RWPE1 (cell line): Measurements from ENCODE around the gene KIAA1217.

Experiments
- CTCF ChIA-PET: fragments of 350-600 bp; sonication (Branson Sonifier 250); formaldehyde crosslinking; extraction: SDS; loops from one replicate; lab custom pipeline; 2021; lab: Yijun Ruan, JAX
- POLR2A ChIA-PET: fragments of 400-600 bp; formaldehyde crosslinking; extraction: SDS; loops from one replicate; lab custom pipeline; 2020; ENCODE audit warnings: antibody characterized with exemption; ENCODE audit not compliant: low non-redundant PET; lab: Yijun Ruan, JAX
- DNase-seq: peaks from one replicate; pipeline ENCODE4 v3.0.0; 2012; ENCODE audit warnings: low spot score
- H3K27ac ChIP-seq: fragments of 450-650 bp; 2 replicates; pipeline ENCODE4 v1.5.1; 2017
- CTCF ChIP-seq: fragments of 450-650 bp; conservative IDR thresholded peaks from 2 replicates; pipeline ENCODE4 v1.5.1; 2017; ENCODE audit warnings: low read depth, mild to moderate bottlenecking

KIAA1217 gene

GRCh38 chr10:24407928-24408327 is 199.0 kb downstream of the KIAA1217 start:
- no peak overlapping the region for H3K27ac ChIP-seq
- POLR2A ChIA-PET: no interaction called here
- no peak for TF ChIP-seq CTCF
- no peak for DNase-seq
- CTCF ChIA-PET: interaction anchor here (0.6 kb wide), 1 partner anchor 128 kb away, joined by 3 read pairs; no protein-coding TSS in a partner anchor

GRCh38 chr10:24408365-24408764 is 199.4 kb downstream of the KIAA1217 start:
- DNase-seq: no peak
- no peak overlapping the region for H3K27ac ChIP-seq
- TF ChIP-seq CTCF: no peak
- ChIA-PET POLR2A (no interaction called here), CTCF (interaction anchor here (0.6 kb wide), 1 partner anchor 128 kb away, joined by 3 read pairs; no protein-coding TSS in a partner anchor)

GRCh38 chr10:24414597-24414996 is 205.7 kb downstream of the KIAA1217 start:
- DNase-seq: no peak
- H3K27ac ChIP-seq: no peak overlapping the region
- POLR2A ChIA-PET: no interaction called here
- TF ChIP-seq CTCF: no peak
- CTCF ChIA-PET: interaction anchor here (0.6 kb wide), 1 partner anchor 977 kb away, joined by 4 read pairs; no protein-coding TSS in a partner anchor

GRCh38 chr10:24415455-24416125 is 206.7 kb downstream of the KIAA1217 start:
- ChIA-PET CTCF (interaction anchor here (0.5 to 0.6 kb wide), 5 partner anchors 8 to 665 kb away, joined by 3 to 5 read pairs (median 3); no protein-coding TSS in a partner anchor), POLR2A (no interaction called here)
- DNase-seq: peak; percentile 37
- TF ChIP-seq CTCF: no peak
- peak overlapping the region; percentile 68 for H3K27ac ChIP-seq

DNA sequence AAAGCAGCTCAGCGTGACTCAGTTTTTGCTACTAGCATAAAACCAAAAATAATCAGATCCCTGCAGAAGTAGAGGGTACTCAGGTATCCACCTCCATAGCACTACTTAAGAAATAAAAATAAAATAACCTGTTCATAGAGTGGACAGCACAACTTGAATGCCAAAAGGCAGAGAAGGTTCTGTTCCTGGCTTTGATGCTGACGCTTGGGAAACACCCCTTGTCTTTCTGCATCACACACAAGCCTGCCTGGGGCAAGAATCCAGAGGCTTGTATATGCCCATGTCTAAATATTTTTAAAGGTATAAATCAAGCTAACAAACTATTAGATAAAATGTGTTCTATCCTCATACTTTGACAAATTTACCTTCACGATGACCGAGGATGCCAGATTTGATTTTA is 207.3 kb downstream of the KIAA1217 start:
- ChIA-PET CTCF (interaction anchor here (0.5 to 0.6 kb wide), 2 partner anchors 10 to 665 kb away, joined by 3 read pairs; no protein-coding TSS in a partner anchor), POLR2A (no interaction called here)
- no peak for DNase-seq
- H3K27ac ChIP-seq: no peak overlapping the region
- TF ChIP-seq CTCF: no peak

DNA sequence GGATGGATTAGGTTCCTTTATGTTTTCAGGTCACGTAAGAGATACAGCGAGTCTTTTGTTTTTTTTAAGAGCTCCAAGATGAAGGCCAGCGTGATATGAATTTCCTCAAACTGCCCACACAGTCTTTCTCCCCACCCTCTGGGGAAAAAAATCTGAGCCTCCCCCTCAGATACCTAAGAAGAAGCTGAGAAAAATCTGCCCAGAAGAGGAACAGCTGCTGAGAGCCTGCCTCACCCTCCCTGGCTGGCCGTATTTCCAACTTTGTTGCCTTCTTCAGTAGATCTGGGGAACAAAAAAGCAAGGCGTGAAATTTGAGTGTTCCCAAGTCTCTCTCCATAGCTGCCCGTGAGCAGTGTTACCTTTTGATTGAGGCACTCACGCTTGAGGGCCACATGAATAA is 208.1 kb downstream of the KIAA1217 start:
- TF ChIP-seq CTCF: no peak
- H3K27ac ChIP-seq: no peak overlapping the region
- ChIA-PET POLR2A (no interaction called here), CTCF (interaction anchor here (0.6 to 1.0 kb wide), 2 partner anchors 87 to 194 kb away, joined by 3 to 5 read pairs; no protein-coding TSS in a partner anchor)
- DNase-seq: no peak
